DMS53 treated with DMSO at 0.1 percent for 48 hours (cell line): Measurements from ENCODE around the gene SH3RF3.
A peak's percentile ranks its signal among the peaks of the same experiment; 100 is the strongest.

Experiments used
- DNase-seq: peaks from one replicate; lab custom pipeline; 2025; ENCODE audit not compliant: unreplicated experiment; lab: John Stamatoyannopoulos, UW

SH3RF3 gene

GRCh38 chr2:109330056-109330455 is 201.1 kb downstream of the SH3RF3 start:
- no peak for DNase-seq

- DNase-seq = no peak
Observed at GRCh38 chr2:109331081-109331480, 202.1 kb downstream of the SH3RF3 start.

- DNase-seq = peak; percentile 96
Observed at GRCh38 chr2:109331896-109332848, 203.2 kb downstream of the SH3RF3 start.

GRCh38 chr2:109332880-109333279 is 203.9 kb downstream of the SH3RF3 start:
- DNase-seq = no peak

GRCh38 chr2:109333414-109334210 is 204.6 kb downstream of the SH3RF3 start:
- DNase-seq = no peak

- no peak for DNase-seq
Observed at GRCh38 chr2:109335631-109336176, 206.7 kb downstream of the SH3RF3 start.

GRCh38 chr2:109336296-109336695 is 207.3 kb downstream of the SH3RF3 start:
- no peak for DNase-seq

GRCh38 chr2:109337221-109337620 is 208.2 kb downstream of the SH3RF3 start:
- no peak for DNase-seq

GRCh38 chr2:109339519-109339966 is 210.5 kb downstream of the SH3RF3 start:
- DNase-seq = no peak

GRCh38 chr2:109340381-109340780 is 211.4 kb downstream of the SH3RF3 start:
- no peak for DNase-seq

GRCh38 chr2:109341355-109342255 is 212.6 kb downstream of the SH3RF3 start:
- no peak for DNase-seq

GRCh38 chr2:109342256-109342850 is 213.3 kb downstream of the SH3RF3 start:
- DNase-seq = no peak

- DNase-seq = no peak
Observed at GRCh38 chr2:109342930-109343329, 213.9 kb downstream of the SH3RF3 start.

- no peak for DNase-seq
Observed at GRCh38 chr2:109343460-109343859, 214.5 kb downstream of the SH3RF3 start.

- DNase-seq = no peak
Observed at GRCh38 chr2:109344270-109344805, 215.3 kb downstream of the SH3RF3 start.

GRCh38 chr2:109345091-109345490 is 216.1 kb downstream of the SH3RF3 start:
- DNase-seq = no peak

GRCh38 chr2:109345653-109346480 is 216.9 kb downstream of the SH3RF3 start:
- DNase-seq = no peak

GRCh38 chr2:109346601-109347228 is 217.7 kb downstream of the SH3RF3 start:
- no peak for DNase-seq
